Keratinocyte (primary cell): ENCODE data around the gene ATXN10.

Source experiments
- CTCF ChIP-seq, 3 experiments: IDR thresholded peaks in 1 of 3; conservative IDR thresholded peaks in 1 of 3; optimal IDR thresholded peaks in 1 of 3; 2 replicates in 2 of 3; 3 replicates in 1 of 3; pipeline versions ENCODE3 to v1.5.1; 2011; ENCODE audit warnings: low read length in 3 of 3, mild to moderate bottlenecking in 3 of 3, moderate library complexity in 2 of 3, control low read depth in 1 of 3, inconsistent platforms in 1 of 3; ENCODE audit not compliant: insufficient read depth in 2 of 3; ENCODE audit errors: extremely low read depth in 1 of 3
- EZH2 ChIP-seq: IDR thresholded peaks from one replicate; pipeline ENCODE4 v1.6.1; 2012; ENCODE audit warnings: inconsistent platforms, mild to moderate bottlenecking, low read length, moderate library complexity

DNA sequence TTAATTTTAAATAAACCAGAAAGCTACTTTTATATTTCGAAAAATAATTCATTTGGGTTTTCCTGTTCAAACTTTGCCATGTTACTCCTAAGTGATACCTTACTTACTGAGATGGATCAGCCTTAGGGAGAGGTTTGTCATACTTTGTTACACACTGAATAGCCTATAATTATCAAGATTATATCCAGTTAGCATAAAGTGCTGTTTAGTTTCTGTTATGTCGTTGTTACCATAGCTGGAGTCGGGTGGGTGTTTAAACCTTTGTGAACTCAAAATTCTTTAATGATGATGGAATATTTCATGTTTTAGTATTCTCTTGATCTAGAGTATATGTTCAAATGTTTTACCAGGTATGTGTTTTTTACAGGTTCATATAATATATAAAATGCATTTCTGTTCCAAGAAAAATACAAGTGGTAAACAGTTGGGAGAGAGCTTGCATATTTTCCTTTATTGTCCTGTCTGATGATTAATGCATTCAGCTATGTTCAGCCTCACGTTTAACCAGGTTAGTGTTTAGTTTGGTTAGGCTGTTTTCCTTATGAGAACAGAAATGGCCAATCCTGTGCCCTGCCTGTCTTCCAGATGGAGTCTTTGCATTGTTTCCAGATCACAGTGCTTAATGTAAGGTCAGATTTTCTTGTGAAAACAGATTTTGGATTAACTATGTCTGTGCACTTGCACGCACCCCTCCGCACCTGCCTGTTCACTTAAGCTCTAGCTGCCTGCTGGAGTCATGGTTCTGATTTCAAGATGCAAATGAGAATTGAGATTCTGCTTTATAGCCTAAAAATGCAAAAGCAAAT lies 105.6 kb downstream of the ATXN10 start:
- TF ChIP-seq CTCF (optimal IDR thresholded peaks at IDR 0.05 in 1 of 3, IDR thresholded peaks at IDR 0.05 in 1 of 3, conservative IDR thresholded peaks at IDR 0.05 in 1 of 3; ENCODE audit: extremely low read depth in 1 of 3, insufficient read depth in 2 of 3, low read length in 3 of 3) (no peak), EZH2 (no peak)
